A549 (cell line): Measurements from ENCODE around the gene CASP10. TPM values are rescaled to one million over a fixed set of nuclear protein-coding genes. Genes with fewer than 3 reads are reported as not detected.

Experiments used
- ATAC-seq, 2 experiments: fragments of 200-7000 bp in 1 of 2; fragments of >200 bp in 1 of 2; cut with Nextera tagmentation in 1 of 2; cut with Tn5 transposase in 1 of 2; 3 replicates each; pipeline versions ENCODE4 v1.8.0 to v1.9.1; 2018 to 2020; ENCODE audit warnings: mild to moderate bottlenecking in 1 of 2, moderate library complexity in 1 of 2
- CTCF ChIA-PET: fragments of 300-600 bp; sonication (Branson Sonifier 250); formaldehyde crosslinking; extraction: SDS; loops from one replicate; lab custom pipeline; 2021; ENCODE audit warnings: antibody characterized with exemption, inconsistent platforms; lab: Yijun Ruan, JAX
- POLR2A ChIA-PET: fragments of 350-600 bp; formaldehyde crosslinking; extraction: SDS; loops from one replicate; lab custom pipeline; 2021; ENCODE audit warnings: antibody characterized with exemption, inconsistent platforms; lab: Yijun Ruan, JAX
- DNase-seq, 2 experiments: peaks; one replicate each; pipeline versions ENCODE4 v3.0.0 to v3.0.0-alpha.2; 2011 to 2016; ENCODE audit warnings: low read depth in 1 of 2, low spot score in 1 of 2
- FAIRE-seq: peaks from 2 replicates; lab custom pipeline; 2011; peaks lifted over from hg19 to GRCh38; lab: Jason Lieb, UNC
- H3K27ac ChIP-seq, 2 experiments: fragments of >200 bp; sonication (Bioruptor Twin); formaldehyde crosslinking; 3 replicates each; pipeline ENCODE4 v1.5.1; 2016 to 2017
- H3K4me1 ChIP-seq: fragments of >200 bp; sonication (Bioruptor Twin); formaldehyde crosslinking; 3 replicates; pipeline ENCODE4 v1.6.1; 2016
- H3K4me2 ChIP-seq: fragments of >200 bp; sonication (Bioruptor Twin); formaldehyde crosslinking; 3 replicates; pipeline ENCODE4 v1.6.1; 2016
- H3K4me3 ChIP-seq: fragments of >200 bp; sonication (Bioruptor Twin); formaldehyde crosslinking; 3 replicates; pipeline ENCODE4 v1.5.1; 2016
- H3K9me3 ChIP-seq: fragments of >200 bp; sonication (Bioruptor Twin); formaldehyde crosslinking; 3 replicates; pipeline ENCODE4 v1.6.1; 2016
- CBX8 ChIP-seq: fragments of 200-600 bp; sonication (generic); IDR thresholded peaks from 2 replicates; pipeline ENCODE4 v1.6.1; 2016
- CHD4 ChIP-seq: fragments of 200-600 bp; sonication (generic); IDR thresholded peaks from 2 replicates; pipeline ENCODE4 v1.6.1; 2016; ENCODE audit warnings: antibody characterized with exemption, mild to moderate bottlenecking, borderline replicate concordance
- EHF ChIP-seq: fragments of 250-450 bp; sonication (Bioruptor Pico); IDR thresholded peaks from 2 replicates; pipeline ENCODE4 v1.5.0; 2020; ENCODE audit warnings: mild to moderate bottlenecking
- EHMT2 ChIP-seq: fragments of 200-600 bp; sonication (generic); IDR thresholded peaks from 2 replicates; pipeline ENCODE4 v1.6.1; 2016; ENCODE audit warnings: antibody characterized with exemption, low read depth, mild to moderate bottlenecking, moderate library complexity
- EP300 ChIP-seq, 2 experiments: fragments of >200 bp; sonication (Bioruptor Twin); formaldehyde crosslinking; IDR thresholded peaks; 2 replicates in 1 of 2; 3 replicates in 1 of 2; pipeline ENCODE4 v1.6.1; 2016 to 2017
- ESRRA ChIP-seq: fragments of 150-350 bp; IDR thresholded peaks from 2 replicates; pipeline ENCODE4 v1.6.1; 2014; ENCODE audit warnings: mild to moderate bottlenecking, low read length, borderline replicate concordance
- FOSB ChIP-seq: fragments of 250-450 bp; sonication (Bioruptor Pico); IDR thresholded peaks from 2 replicates; pipeline ENCODE4 v1.5.0; 2020; ENCODE audit warnings: mild to moderate bottlenecking, moderate library complexity
- FOXS1 ChIP-seq: fragments of 250-450 bp; sonication (Bioruptor Pico); IDR thresholded peaks from 2 replicates; pipeline ENCODE4 v1.5.0; 2020; ENCODE audit warnings: mild to moderate bottlenecking, moderate library complexity
- GATA3 ChIP-seq: IDR thresholded peaks from 2 replicates; pipeline ENCODE4 v1.6.1; 2012; ENCODE audit warnings: borderline replicate concordance
- HDAC2 ChIP-seq: fragments of 200-600 bp; sonication (generic); IDR thresholded peaks from 2 replicates; pipeline ENCODE4 v1.6.1; 2016
- HOXA7 ChIP-seq: fragments of 250-450 bp; sonication (Bioruptor Pico); IDR thresholded peaks from 2 replicates; pipeline ENCODE4 v1.5.0; 2020; ENCODE audit warnings: mild to moderate bottlenecking, moderate library complexity
- HOXB13 ChIP-seq: fragments of 250-450 bp; sonication (Bioruptor Pico); IDR thresholded peaks from 2 replicates; pipeline ENCODE4 v1.5.0; 2020; ENCODE audit warnings: low read depth, mild to moderate bottlenecking, moderate library complexity
- HOXB5 ChIP-seq: fragments of 250-450 bp; sonication (Bioruptor Pico); IDR thresholded peaks from 2 replicates; pipeline ENCODE4 v1.5.0; 2020; ENCODE audit warnings: mild to moderate bottlenecking, moderate library complexity
- JUNB ChIP-seq: fragments of >200 bp; sonication (Bioruptor Twin); formaldehyde crosslinking; IDR thresholded peaks from 2 replicates; pipeline ENCODE4 v1.6.1; 2016
- MAFK ChIP-seq: fragments of 450-650 bp; IDR thresholded peaks from 2 replicates; pipeline ENCODE4 v1.6.1; 2014; ENCODE audit not compliant: partially characterized antibody
- MAZ ChIP-seq: fragments of 150-350 bp; IDR thresholded peaks from 2 replicates; pipeline ENCODE4 v1.6.1; 2014; ENCODE audit warnings: antibody characterized with exemption, low read depth, low read length, borderline replicate concordance
- PHF8 ChIP-seq: fragments of 200-600 bp; sonication (generic); IDR thresholded peaks from 2 replicates; pipeline ENCODE4 v1.6.1; 2016; ENCODE audit warnings: low read depth, mild to moderate bottlenecking, antibody characterized with exemption, moderate library complexity, borderline replicate concordance
- POLR2A ChIP-seq: IDR thresholded peaks from 2 replicates; pipeline ENCODE4 v1.6.1; 2012; ENCODE audit warnings: mild to moderate bottlenecking, low read length
- POLR2AphosphoS2 ChIP-seq: conservative IDR thresholded peaks from 2 replicates; pipeline ENCODE4 v1.6.1; 2012; ENCODE audit warnings: low read length, improper control_type of control experiment, inconsistent platforms
- RCOR1 ChIP-seq: fragments of 150-350 bp; IDR thresholded peaks from 2 replicates; pipeline ENCODE4 v1.6.1; 2014; ENCODE audit warnings: antibody characterized with exemption, low read length, low read depth
- RFX5 ChIP-seq: fragments of 450-650 bp; IDR thresholded peaks from 2 replicates; pipeline ENCODE4 v1.7.1; 2014; ENCODE audit warnings: antibody characterized with exemption, mild to moderate bottlenecking, moderate library complexity
- ZC3H11A ChIP-seq: fragments of 450-650 bp; IDR thresholded peaks from 2 replicates; pipeline ENCODE4 v1.6.1; 2014; ENCODE audit warnings: antibody characterized with exemption, mild to moderate bottlenecking
- ZFP36 ChIP-seq: fragments of 450-650 bp; IDR thresholded peaks from 2 replicates; pipeline ENCODE4 v1.6.1; 2014; ENCODE audit warnings: borderline replicate concordance; ENCODE audit not compliant: partially characterized antibody
- WGBS: methylation state at CpG from one replicate; pipeline ENCODE4 v1.1.6; 2017; ENCODE audit errors: missing lambda C conversion rate; 5-methylcytosine and 5-hydroxymethylcytosine counted together
- polyA plus RNA-seq, 4 experiments: library from polyadenylated mRNA; depleted of rRNA in 3 of 4; stranded (reverse); fragments of >200 nt; fragmentation: RNase III in 1 of 4; extraction: RNeasy Plus Mini Kit Qiagen cat#74134 plus additional on column Dnase treatment in 1 of 4; gene quantifications; 2 replicates in 3 of 4; 3 replicates in 1 of 4; pipeline ENCODE4 v1.2.3, GENCODE V29; 2011 to 2017
- TF ChIP-seq, protein P1 (sequence below): IDR thresholded peaks from 2 replicates; pipeline ENCODE4 v1.6.1; 2012; ENCODE audit warnings: low read depth, borderline replicate concordance
- TF ChIP-seq, protein P2 (sequence below): fragments of 150-350 bp; IDR thresholded peaks from 2 replicates; pipeline ENCODE4 v1.6.1; 2014; ENCODE audit warnings: low read depth, mild to moderate bottlenecking, low read length
- TF ChIP-seq, protein P3 (sequence below): fragments of >200 bp; sonication (Bioruptor Twin); formaldehyde crosslinking; IDR thresholded peaks from 3 replicates; pipeline ENCODE4 v1.5.1; 2016

The CASP10 gene
- polyA plus RNA-seq, 2 of the 4 experiments (the other 2 are of a cell fraction) = 3.0 to 6.5 TPM

DNA sequence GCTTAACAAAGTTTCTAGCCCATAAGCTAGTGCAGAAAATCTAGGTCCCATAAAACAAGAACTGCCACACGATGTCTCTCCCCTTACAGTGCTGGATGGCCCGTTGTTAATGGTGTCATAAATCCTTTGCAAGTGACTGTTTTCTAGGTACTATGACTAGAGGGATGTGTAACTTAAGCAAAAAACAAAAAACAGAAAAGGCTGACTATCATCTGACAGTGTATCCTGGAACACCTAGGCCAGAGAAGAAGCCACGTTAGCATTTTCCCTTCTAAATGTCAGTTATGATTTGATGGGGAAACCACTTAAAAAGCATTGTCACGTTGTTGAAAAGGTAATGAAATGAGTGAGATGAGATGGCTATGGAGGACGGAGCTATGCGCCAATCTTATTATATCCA is 79.8 kb downstream of the CASP10 start (continued):
- no peak for TF ChIP-seq PHF8
- no peak for TF ChIP-seq ESRRA
- TF ChIP-seq EP300 (IDR thresholded peaks at IDR 0.05) = no peak
- TF ChIP-seq ZC3H11A = no peak
- TF ChIP-seq, protein P1, sequence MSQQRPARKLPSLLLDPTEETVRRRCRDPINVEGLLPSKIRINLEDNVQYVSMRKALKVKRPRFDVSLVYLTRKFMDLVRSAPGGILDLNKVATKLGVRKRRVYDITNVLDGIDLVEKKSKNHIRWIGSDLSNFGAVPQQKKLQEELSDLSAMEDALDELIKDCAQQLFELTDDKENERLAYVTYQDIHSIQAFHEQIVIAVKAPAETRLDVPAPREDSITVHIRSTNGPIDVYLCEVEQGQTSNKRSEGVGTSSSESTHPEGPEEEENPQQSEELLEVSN = no peak
- TF ChIP-seq HOXB5 (CRISPR knock-in tag) = no peak
- no peak for TF ChIP-seq EHMT2
- no peak for TF ChIP-seq MAZ
- TF ChIP-seq, all 56 proteins: peak for 0

- Histone ChIP-seq H3K9me3 (no peaks in the 10 kb centered on the region), H3K4me1 (peaks cover 27% of the 10 kb centered on the region), H3K4me3 (no peak overlapping the region), H3K27ac (no peak overlapping the region), H3K4me2 (no peak overlapping the region)
- ATAC-seq (no peak), DNase-seq (no peak), FAIRE-seq (no peak)
- 90% methylated on average over 2 of the region's 2 CpGs for WGBS
- CTCF ChIA-PET = interaction anchor here (1.5 to 1.7 kb wide), 2 partner anchors 31 to 98 kb away, joined by 3 to 5 read pairs; no protein-coding TSS in a partner anchor
- TF ChIP-seq HOXA7 (CRISPR knock-in tag) = no peak
- TF ChIP-seq FOXS1 = no peak
- TF ChIP-seq CBX8 = no peak
- TF ChIP-seq HDAC2 = no peak
- POLR2A ChIA-PET = interaction anchor here (0.7 kb wide), 1 partner anchor 10 kb away, joined by 3 read pairs; no protein-coding TSS in a partner anchor
Observed at GRCh38 chr2:201263779-201264178, 80.8 kb downstream of the CASP10 start.

DNA sequence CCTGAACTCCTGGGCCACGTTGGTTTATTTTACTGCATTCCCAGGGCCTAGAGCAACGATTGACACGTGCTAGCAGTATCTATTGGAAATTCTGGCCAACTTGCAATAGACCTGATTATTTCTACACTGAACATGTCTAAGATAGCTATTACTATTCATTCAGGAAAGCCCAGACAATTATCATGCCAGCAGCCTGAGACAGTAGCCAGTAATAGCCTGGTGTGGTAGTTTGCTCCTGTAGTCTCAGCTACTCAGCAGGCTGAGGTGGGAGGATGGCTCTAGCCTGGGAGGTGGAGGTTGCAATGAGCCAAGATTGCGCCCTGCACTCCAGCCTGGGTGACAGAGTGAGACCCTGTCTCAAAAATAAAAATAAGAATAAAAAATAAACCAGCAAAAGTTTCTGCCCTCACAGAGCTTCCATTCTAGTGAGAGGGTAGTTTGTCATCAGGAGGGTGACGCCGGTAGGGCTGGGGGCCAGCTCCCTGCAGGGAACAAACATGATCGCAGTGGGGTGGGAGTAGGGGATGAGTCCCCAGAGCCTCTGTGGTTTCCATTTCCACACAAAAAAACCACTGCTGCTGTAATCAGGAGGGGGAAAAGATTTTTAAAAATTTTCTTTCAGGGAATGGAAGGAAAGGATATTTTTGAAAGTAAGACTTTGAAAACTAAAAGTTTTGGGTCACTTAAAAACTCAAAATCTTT is 81.7 kb downstream of the CASP10 start:
- no peak overlapping the region for H3K4me2 ChIP-seq
- no peak for TF ChIP-seq CHD4
- no peak for TF ChIP-seq MAFK
- TF ChIP-seq, protein P2, sequence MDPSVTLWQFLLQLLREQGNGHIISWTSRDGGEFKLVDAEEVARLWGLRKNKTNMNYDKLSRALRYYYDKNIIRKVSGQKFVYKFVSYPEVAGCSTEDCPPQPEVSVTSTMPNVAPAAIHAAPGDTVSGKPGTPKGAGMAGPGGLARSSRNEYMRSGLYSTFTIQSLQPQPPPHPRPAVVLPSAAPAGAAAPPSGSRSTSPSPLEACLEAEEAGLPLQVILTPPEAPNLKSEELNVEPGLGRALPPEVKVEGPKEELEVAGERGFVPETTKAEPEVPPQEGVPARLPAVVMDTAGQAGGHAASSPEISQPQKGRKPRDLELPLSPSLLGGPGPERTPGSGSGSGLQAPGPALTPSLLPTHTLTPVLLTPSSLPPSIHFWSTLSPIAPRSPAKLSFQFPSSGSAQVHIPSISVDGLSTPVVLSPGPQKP = no peak
- TF ChIP-seq, protein P3, sequence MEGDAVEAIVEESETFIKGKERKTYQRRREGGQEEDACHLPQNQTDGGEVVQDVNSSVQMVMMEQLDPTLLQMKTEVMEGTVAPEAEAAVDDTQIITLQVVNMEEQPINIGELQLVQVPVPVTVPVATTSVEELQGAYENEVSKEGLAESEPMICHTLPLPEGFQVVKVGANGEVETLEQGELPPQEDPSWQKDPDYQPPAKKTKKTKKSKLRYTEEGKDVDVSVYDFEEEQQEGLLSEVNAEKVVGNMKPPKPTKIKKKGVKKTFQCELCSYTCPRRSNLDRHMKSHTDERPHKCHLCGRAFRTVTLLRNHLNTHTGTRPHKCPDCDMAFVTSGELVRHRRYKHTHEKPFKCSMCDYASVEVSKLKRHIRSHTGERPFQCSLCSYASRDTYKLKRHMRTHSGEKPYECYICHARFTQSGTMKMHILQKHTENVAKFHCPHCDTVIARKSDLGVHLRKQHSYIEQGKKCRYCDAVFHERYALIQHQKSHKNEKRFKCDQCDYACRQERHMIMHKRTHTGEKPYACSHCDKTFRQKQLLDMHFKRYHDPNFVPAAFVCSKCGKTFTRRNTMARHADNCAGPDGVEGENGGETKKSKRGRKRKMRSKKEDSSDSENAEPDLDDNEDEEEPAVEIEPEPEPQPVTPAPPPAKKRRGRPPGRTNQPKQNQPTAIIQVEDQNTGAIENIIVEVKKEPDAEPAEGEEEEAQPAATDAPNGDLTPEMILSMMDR = no peak
- no peak overlapping the region for H3K4me3 ChIP-seq
- ChIA-PET CTCF (interaction anchor here (1.5 to 1.7 kb wide), 2 partner anchors 32 to 97 kb away, joined by 3 to 5 read pairs; no protein-coding TSS in a partner anchor), POLR2A (no interaction called here)
- FAIRE-seq (no peak), DNase-seq (no peak), ATAC-seq (no peak)
- H3K27ac ChIP-seq = no peak overlapping the region
- H3K4me1 ChIP-seq = peaks cover 19% of the 10 kb centered on the region
- WGBS = 93% methylated on average over 7 of the region's 7 CpGs
- H3K9me3 ChIP-seq = no peaks in the 10 kb centered on the region

- peaks cover 3% of the 10 kb centered on the region; the same call in 2 of the 3 replicates for H3K4me1 ChIP-seq
- ChIA-PET POLR2A (no interaction called here), CTCF (interaction anchor here (0.6 kb wide), 1 partner anchor 513 kb away, joined by 3 read pairs; no protein-coding TSS in a partner anchor)
- ATAC-seq (no peak), DNase-seq (no peak), FAIRE-seq (no peak)
- 85% methylated on average over 2 of the region's 2 CpGs for WGBS
- H3K9me3 ChIP-seq = no peaks in the 10 kb centered on the region
- H3K4me2 ChIP-seq = no peak overlapping the region
- H3K4me3 ChIP-seq = no peak overlapping the region
- H3K27ac ChIP-seq = no peak overlapping the region
- TF ChIP-seq JUNB (no peak), GATA3 (no peak), MAFK (no peak), POLR2AphosphoS2 (no peak), POLR2A (no peak), EHF (no peak), EHMT2 (no peak), RCOR1 (no peak), FOSB (no peak), ZC3H11A (no peak), RFX5 (no peak), ZFP36 (no peak), HOXB13 (CRISPR knock-in tag) (no peak)
Observed at GRCh38 chr2:201266629-201267028, 83.7 kb downstream of the CASP10 start.
